GM19463 (cell line): Measurements from ENCODE around the gene AGMO.

Source experiments
- ATAC-seq: cut with Tn5 transposase; IDR thresholded peaks from one replicate; pipeline ENCODE4 v1.9.1; 2021; ENCODE audit warnings: mild to moderate bottlenecking, moderate library complexity; ENCODE audit not compliant: unreplicated experiment

AGMO gene

GRCh38 chr7:15159261-15159660 is 402.6 kb downstream of the AGMO start:
- no peak for ATAC-seq

- ATAC-seq, result no peak
Observed at GRCh38 chr7:15158141-15158810, 403.5 kb downstream of the AGMO start.
